Right lobe of liver (tissue), 4 donors: ENCODE measurements around the gene DYRK3.

Source experiments
- POLR2A ChIP-seq: fragments of 450-650 bp; IDR thresholded peaks from one replicate; pipeline ENCODE4 v1.6.1; 2017; ENCODE audit warnings: antibody characterized with exemption, mild to moderate bottlenecking
- TF ChIP-seq, protein P1 (sequence below), 4 donors: fragments of 200-600 bp in 3 of 4; fragments of 450-650 bp in 1 of 4; IDR thresholded peaks; one replicate each; pipeline versions ENCODE4 v1.5.1 to v1.8.0; 2016 to 2022; ENCODE audit warnings: antibody characterized with exemption in 4 of 4, mild to moderate bottlenecking in 2 of 4
- donor health status: DM: no; HTN: no; CAD: no.
- donor health status: DM: no; HTN: no; CAD: no.
- donor health status: DM: no; HTN: yes; CAD: no.

DNA sequence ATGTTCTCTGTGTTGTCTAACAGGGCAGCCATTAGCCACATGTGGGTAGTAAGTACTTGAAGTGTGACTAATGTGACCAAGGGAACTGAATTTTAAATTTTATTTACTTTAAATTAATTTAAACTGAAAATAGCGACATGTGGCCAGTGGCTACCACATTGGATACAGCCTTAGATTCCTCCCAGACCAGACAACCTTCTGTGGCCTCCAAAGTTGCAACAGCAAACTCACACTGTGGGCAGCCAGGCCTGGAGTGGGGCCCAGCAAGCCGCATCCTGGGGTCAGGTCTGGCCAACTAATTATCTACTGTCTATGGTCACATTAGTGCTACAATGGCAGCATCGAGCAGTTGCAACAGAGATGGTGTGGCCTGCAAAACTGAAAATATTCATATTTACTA lies 34.8 kb upstream of the DYRK3 start:
- TF ChIP-seq, protein P1, sequence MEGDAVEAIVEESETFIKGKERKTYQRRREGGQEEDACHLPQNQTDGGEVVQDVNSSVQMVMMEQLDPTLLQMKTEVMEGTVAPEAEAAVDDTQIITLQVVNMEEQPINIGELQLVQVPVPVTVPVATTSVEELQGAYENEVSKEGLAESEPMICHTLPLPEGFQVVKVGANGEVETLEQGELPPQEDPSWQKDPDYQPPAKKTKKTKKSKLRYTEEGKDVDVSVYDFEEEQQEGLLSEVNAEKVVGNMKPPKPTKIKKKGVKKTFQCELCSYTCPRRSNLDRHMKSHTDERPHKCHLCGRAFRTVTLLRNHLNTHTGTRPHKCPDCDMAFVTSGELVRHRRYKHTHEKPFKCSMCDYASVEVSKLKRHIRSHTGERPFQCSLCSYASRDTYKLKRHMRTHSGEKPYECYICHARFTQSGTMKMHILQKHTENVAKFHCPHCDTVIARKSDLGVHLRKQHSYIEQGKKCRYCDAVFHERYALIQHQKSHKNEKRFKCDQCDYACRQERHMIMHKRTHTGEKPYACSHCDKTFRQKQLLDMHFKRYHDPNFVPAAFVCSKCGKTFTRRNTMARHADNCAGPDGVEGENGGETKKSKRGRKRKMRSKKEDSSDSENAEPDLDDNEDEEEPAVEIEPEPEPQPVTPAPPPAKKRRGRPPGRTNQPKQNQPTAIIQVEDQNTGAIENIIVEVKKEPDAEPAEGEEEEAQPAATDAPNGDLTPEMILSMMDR (IDR thresholded peaks at IDR 0.05): no peak
- TF ChIP-seq POLR2A: no peak
